ENCODE results near the gene RBL1.
"Not testable (repeated sequence)": the region's sequence is repeated elsewhere in the genome, so short reads cannot be mapped to it uniquely, and the experiment has no call there.

RBL1 gene, protein sequence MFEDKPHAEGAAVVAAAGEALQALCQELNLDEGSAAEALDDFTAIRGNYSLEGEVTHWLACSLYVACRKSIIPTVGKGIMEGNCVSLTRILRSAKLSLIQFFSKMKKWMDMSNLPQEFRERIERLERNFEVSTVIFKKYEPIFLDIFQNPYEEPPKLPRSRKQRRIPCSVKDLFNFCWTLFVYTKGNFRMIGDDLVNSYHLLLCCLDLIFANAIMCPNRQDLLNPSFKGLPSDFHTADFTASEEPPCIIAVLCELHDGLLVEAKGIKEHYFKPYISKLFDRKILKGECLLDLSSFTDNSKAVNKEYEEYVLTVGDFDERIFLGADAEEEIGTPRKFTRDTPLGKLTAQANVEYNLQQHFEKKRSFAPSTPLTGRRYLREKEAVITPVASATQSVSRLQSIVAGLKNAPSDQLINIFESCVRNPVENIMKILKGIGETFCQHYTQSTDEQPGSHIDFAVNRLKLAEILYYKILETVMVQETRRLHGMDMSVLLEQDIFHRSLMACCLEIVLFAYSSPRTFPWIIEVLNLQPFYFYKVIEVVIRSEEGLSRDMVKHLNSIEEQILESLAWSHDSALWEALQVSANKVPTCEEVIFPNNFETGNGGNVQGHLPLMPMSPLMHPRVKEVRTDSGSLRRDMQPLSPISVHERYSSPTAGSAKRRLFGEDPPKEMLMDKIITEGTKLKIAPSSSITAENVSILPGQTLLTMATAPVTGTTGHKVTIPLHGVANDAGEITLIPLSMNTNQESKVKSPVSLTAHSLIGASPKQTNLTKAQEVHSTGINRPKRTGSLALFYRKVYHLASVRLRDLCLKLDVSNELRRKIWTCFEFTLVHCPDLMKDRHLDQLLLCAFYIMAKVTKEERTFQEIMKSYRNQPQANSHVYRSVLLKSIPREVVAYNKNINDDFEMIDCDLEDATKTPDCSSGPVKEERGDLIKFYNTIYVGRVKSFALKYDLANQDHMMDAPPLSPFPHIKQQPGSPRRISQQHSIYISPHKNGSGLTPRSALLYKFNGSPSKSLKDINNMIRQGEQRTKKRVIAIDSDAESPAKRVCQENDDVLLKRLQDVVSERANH

GRCh38 chr20:37095599-37096414 lies at the start of gene RBL1:
Gene RBL1 (minus strand): TSS chr20:37095997. CDS start chr20:37095928, 69 bp downstream.
- in situ Hi-C loops (cut with MboI; ENCODE audit: low sequenced_read_pairs) = no loop called here

DNA sequence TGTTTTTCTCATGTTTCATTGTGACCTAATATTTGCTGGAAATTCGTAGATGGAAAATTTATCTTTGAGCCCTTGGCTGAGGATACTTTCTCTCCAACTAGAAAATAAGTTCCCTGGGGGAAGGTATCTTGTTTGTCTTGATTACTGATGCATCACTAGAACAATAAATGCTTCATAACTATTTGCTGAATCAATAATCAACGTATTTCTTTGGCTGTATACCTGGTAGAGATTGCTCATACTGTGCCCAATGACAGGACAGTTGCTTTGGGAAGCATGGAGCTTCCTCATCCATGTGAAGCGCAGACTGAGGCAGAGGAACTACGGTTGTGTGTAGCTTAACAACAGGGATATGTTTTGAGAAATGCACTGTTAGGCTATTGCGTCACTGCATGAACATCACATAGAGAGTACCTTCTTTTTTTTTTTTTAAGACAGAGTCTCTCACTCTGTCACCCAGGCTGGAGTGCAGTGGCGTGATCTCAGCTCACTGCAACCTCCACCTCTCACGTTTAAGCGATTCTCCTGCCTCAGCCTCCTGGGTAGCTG lies 49.1 kb upstream of the RBL1 start:
- in situ Hi-C loops (cut with MboI; ENCODE audit: low sequenced_read_pairs) = no loop called here

DNA sequence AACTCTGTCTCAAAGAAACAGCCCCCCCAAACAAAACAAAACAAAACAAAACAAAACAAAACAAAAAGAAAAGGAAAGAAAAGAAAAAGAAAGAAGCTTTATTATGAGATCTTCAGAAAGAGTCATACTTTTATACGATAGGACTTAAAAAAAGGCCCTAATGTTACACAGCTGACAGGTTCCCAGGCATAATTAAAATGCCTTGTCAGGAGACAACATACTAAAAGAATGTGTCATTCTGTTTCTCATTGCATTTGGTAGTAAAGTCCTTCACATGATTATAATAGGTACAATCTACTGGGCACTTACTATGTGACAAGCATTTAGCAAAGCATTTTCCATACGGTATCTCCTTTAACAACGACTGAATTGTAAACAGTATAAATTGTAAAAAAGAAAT lies 46.9 kb upstream of the RBL1 start:
- in situ Hi-C loops (cut with MboI; ENCODE audit: low sequenced_read_pairs) = no loop called here

- in situ Hi-C loops (cut with MboI; ENCODE audit: low sequenced_read_pairs) = no loop called here
These were observed 41.8 kb upstream of the RBL1 start for GRCh38 chr20:37137547-37137946.

- in situ Hi-C loops (cut with MboI; ENCODE audit: low sequenced_read_pairs) = no loop called here
These were observed 38.2 kb upstream of the RBL1 start for GRCh38 chr20:37133952-37134351.

DNA sequence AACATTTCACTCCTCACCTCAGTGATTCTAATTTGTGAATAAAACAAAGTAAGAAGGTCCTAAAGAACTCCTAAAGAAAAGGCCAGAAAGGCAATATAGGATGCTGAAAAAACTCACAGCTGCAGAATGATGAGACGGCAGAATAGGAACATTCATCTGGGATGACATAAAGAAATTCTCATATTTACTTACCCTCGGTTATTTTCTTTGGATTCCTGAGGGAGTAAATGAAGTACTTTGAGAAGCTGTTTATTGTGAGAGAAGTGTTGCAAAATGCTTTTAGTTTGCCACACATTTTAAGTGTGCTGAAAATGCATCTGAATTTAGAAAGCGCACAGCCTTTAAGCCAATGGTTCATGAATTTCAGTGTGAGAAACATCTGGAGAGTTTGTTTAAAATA lies 35.7 kb upstream of the RBL1 start:
- in situ Hi-C loops (cut with MboI; ENCODE audit: low sequenced_read_pairs) = no loop called here

- in situ Hi-C loops (cut with MboI; ENCODE audit: low sequenced_read_pairs) = no loop called here
These were observed 33.0 kb upstream of the RBL1 start for GRCh38 chr20:37128803-37129202.

DNA sequence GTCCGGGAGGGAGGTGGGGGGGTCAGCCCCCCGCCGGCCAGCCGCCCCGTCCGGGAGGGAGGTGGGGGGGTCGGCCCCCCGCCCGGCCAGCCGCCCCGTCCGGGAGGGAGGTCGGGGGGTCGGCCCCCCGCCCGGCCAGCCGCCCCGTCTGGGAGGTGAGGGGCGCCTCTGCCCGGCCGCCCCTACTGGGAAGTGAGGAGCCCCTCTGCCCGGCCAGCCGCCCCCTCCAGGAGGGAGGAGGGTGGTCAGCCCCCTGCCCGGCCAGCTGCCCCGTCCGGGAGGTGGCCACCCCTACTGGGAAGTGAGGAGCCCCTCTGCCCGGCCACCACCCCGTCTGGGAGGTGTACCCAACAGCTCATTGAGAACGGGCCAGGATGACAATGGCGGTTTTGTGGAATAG lies 30.5 kb upstream of the RBL1 start:
- in situ Hi-C loops (cut with MboI; ENCODE audit: low sequenced_read_pairs) = not testable (repeated sequence)

DNA sequence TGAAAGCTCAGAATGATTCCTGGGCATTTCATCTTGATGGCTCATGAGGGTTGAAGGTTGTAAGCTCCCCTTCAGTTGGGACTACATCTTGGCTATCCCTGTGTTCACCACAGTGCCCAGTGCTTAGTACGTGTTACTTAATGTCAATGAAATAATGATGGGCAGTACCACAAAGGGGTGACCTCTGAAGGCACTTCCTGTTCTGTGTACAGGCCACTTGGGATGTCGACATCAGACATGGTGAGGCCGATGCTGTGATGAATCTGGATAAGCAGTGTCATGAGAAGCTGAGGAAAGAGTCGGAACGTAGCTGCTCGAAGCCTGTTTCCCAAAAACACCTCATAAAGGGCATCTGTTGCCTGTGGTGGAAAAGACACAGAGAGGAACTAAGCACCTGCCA lies 27.6 kb upstream of the RBL1 start:
- in situ Hi-C loops (cut with MboI; ENCODE audit: low sequenced_read_pairs) = no loop called here

DNA sequence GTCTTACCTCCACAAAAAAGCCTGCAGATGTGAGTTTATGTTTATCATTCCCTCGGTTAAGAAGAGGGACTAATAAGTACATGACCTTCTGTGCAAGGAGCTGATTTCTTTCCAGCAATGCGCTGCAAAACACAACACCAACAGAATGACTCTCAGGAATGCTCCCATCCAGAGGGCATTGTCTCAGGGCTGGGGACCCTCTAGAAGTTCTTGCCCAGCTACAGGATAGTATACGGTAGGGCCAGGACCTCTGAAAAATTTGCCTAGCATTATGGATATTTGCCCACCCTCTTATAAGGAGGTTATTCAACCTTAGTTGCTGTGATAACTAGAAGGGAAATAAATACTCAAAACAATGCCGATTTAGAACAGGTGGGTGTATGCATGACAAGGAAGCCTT lies 24.7 kb upstream of the RBL1 start:
- in situ Hi-C loops (cut with MboI; ENCODE audit: low sequenced_read_pairs) = no loop called here

DNA sequence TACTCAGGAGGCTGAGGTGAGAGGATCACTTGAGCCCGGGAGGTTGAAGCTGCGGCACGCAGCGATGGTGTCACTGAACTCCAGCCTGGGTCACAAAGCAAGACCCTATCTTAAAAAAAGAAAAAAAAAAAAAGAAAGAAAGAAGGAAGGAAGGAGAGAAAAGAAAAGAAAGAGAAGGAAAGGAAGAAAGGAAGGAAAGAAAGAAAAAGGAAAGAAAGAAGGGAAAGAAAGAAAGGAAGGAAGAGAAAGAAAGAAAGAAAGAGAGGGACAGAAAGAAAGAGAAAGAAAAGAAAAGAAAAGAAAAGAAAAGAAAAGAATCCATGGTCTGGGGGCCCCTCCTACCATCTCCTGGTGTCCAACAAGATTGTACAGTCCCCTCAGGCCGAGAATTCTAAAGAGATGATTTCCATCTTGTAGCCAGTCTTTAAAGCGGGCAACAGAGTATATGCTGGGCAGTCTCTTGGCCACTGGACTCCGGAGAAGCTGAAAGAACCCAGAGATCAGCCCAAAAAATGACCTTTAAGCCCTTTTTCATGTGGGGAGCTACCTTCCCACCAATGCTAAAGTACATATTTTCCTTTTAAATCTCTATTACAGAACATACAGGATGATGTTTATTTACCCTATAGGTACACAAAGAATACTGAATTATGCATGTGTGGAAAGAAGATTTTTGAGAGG lies 23.7 kb upstream of the RBL1 start:
- in situ Hi-C loops (cut with MboI; ENCODE audit: low sequenced_read_pairs) = no loop called here

GRCh38 chr20:37114012-37114411 lies 18.2 kb upstream of the RBL1 start:
- in situ Hi-C loops (cut with MboI; ENCODE audit: low sequenced_read_pairs) = no loop called here

- in situ Hi-C loops (cut with MboI; ENCODE audit: low sequenced_read_pairs) = no loop called here
These were observed 16.2 kb upstream of the RBL1 start for GRCh38 chr20:37111926-37112455.

- in situ Hi-C loops (cut with MboI; ENCODE audit: low sequenced_read_pairs) = no loop called here
These were observed 12.9 kb upstream of the RBL1 start for GRCh38 chr20:37108676-37109075.

DNA sequence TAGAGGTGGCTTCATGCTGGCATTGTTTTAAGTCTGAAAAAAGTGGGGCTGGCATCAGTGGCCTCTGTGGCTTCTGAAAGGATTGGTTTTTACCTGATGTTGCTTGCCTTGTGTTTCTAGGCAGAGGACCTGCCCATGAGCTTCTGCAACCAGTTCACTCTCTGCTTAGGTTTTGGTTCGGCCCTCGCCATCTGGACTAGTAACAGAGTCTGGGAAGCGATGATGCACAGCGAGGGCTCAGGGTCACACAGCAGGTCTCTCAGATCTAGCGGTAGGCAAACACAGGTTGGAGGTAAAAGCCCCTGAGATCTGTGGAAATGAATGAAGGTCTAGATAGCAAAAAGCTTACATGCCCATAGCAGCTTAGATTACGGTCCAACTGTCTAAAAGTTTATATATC lies 6.8 kb upstream of the RBL1 start:
- in situ Hi-C loops (cut with MboI; ENCODE audit: low sequenced_read_pairs) = no loop called here

DNA sequence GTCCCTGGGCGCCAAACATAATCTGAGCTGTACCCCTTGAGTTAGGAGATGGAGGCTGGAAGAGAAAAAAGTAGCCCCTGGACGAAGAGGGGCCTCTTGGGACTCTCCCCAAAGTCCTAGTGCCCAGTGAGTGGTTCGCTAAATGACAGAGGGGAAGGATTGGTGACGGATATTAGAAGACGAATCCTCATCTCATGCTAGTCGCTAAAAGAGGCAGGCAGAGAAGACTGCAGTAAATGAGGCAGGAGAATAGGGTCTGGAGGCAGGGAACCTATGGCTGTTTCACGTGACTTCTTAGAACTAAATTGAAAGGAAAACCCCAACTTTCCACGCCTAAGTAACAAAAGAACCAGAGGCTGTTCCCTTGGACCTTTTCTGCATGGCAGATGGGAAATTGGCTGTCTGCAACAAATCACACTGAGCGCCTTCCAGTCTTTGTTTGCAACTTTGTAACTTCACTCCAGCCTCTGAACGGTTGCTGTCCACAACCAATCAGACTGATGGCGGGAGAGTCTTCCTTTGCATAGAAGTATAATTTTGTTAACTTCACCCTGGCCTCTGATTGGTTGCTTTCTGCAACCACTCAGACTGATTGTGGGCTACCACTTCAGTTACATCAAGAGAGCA lies 731 bp upstream of the RBL1 start:
- in situ Hi-C loops (cut with MboI; ENCODE audit: low sequenced_read_pairs) = no loop called here

DNA sequence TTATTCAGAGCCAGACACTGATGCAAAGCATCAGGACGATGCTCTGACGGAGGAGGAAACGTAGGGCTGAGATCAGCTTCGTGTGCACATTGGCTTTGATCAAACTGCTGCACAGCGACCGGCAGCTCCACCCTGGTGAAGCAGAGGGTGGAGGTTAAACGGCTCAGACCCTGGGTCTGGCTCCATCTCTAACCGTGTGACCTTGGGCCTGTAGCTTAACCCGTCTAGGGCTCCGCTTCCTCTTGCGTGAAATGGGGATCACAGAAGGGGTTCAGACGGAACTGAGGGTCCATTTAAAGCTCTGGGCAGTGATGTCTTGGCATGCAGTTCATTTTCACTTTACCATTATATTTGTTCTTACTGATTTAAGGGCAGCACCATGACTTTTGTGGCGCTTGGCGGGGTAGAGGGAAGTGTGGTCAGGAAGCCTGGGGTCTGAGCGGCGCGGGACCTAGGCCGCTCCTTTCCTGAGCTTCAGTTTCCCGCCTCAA lies 644 bp downstream of the RBL1 start:
- in situ Hi-C loops (cut with MboI; ENCODE audit: low sequenced_read_pairs) = no loop called here

- in situ Hi-C loops (cut with MboI; ENCODE audit: low sequenced_read_pairs) = no loop called here
These were observed 5.4 kb downstream of the RBL1 start for GRCh38 chr20:37090407-37090806.

DNA sequence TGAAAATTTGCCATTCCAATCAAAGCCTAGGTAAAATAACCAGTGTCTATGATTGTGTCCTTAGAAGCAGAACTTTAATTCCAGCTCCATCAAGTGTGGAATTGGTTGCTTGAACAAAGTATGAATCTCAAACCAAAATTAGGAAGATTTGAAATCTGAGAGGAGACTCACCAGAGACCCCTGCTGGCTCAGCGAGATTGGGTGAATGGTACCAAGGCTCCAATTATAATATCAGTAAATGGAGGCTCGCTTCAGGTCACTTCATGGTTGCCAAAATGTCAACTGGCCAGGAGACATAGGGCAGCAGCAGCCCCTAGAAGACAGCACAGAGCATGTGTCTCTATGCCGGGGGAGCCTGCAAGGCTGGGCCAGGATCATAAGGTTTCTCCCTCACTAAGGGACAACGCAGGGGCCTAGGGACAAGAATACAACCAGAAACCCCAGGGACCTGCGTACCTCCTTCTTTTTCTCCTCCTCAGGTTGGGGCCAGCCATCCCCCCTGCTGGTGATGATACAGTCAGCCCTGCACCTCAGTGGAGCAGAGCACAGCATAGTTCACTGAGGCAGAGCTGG lies 14.0 kb downstream of the RBL1 start:
- in situ Hi-C loops (cut with MboI; ENCODE audit: low sequenced_read_pairs) = no loop called here

Measured in hTERT RPE-1 (cell line).